Cardiac fibroblast (primary cell): ENCODE data around the gene DISP3.

Experiments used
- DNase-seq, 2 donors: peaks; one replicate each; pipeline versions ENCODE4 v3.0.0 to v3.0.0-alpha.2; 2010; ENCODE audit warnings: low read depth in 2 of 2
- H3K4me3 ChIP-seq, 2 donors: replicated peaks in 1 of 2; 1 replicate in 1 of 2; 2 replicates in 1 of 2; pipeline ENCODE4 v1.5.1; 2011; ENCODE audit warnings: low read depth in 2 of 2, low read length in 2 of 2, mild to moderate bottlenecking in 2 of 2, moderate library complexity in 1 of 2
- TF ChIP-seq, protein P1 (sequence below): IDR thresholded peaks from one replicate; pipeline ENCODE4 v1.5.1; 2011; ENCODE audit warnings: low read depth, mild to moderate bottlenecking, low read length, inconsistent platforms

The DISP3 gene

DNA sequence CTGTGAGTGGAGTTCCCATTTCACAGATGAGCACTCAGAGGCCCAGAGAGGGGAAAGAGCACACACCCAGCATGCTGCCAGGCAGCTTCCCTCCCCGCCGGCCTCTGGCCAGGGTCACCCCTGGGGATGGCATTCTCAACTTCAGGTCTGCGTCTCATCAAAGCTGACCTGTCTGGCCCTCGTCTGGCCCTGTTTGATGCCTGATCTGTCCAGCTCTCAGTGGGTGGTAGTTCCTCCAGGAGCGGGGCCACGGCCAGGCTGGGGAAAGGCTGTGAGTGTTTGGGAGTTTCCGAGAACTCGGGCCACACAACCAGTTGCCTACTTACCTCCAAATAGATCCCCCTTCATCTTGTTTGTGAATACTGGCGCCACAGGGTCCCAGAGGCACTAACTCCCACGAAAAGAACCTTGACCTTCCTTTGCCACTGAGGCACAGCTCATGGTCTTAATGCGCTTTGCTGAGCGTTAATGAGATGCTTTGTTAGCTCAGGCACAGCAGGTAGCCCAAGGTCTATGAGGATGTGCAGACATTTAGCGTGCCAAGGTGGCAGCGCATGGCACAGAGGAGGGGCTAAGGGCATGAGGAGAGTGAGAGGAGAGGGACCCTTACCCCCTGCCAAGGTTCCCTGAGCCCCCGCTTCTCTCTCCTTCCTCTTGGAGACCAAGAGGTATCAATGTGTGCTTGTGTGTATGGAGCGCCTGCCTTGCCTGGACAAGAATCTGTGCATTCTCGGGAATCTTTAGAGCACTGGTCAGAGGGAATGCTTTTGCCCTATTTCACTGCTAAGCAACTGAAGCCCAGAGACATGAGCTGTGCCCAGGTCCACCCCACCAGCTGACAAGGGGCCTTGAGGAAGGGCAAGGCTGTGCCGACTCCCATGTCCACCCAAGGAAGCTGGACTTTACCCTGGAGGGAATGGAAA, 61.2 kb downstream of the DISP3 start:
- H3K4me3 ChIP-seq, result no peak overlapping the region
- TF ChIP-seq, protein P1, sequence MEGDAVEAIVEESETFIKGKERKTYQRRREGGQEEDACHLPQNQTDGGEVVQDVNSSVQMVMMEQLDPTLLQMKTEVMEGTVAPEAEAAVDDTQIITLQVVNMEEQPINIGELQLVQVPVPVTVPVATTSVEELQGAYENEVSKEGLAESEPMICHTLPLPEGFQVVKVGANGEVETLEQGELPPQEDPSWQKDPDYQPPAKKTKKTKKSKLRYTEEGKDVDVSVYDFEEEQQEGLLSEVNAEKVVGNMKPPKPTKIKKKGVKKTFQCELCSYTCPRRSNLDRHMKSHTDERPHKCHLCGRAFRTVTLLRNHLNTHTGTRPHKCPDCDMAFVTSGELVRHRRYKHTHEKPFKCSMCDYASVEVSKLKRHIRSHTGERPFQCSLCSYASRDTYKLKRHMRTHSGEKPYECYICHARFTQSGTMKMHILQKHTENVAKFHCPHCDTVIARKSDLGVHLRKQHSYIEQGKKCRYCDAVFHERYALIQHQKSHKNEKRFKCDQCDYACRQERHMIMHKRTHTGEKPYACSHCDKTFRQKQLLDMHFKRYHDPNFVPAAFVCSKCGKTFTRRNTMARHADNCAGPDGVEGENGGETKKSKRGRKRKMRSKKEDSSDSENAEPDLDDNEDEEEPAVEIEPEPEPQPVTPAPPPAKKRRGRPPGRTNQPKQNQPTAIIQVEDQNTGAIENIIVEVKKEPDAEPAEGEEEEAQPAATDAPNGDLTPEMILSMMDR, result no peak
- no peak for DNase-seq

GRCh38 chr1:11540773-11541160, 61.8 kb downstream of the DISP3 start:
- TF ChIP-seq, protein P1, result no peak
- DNase-seq, result no peak
- H3K4me3 ChIP-seq, result no peak overlapping the region

DNA sequence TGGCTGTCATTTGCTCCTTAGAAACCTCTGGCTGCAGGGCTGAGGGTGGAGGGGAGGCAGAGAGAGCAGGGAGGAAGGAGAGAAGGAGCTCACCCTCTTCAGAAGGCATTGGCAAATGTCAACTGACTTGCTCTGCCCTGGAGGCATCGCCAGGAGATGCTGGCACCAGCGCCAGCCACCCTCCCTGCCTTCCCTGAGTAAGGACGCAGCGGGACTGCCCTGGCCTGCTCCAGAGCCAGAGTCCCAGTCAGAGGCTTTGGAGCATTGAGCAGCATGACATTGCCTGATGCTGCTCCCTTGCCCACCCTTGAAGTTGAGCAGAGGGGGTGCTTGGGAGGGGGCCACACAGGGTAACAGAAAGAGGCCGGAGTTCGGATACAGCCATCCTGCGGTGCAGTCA, 62.3 kb downstream of the DISP3 start:
- TF ChIP-seq, protein P1, result no peak
- DNase-seq, result no peak
- no peak overlapping the region for H3K4me3 ChIP-seq

DNA sequence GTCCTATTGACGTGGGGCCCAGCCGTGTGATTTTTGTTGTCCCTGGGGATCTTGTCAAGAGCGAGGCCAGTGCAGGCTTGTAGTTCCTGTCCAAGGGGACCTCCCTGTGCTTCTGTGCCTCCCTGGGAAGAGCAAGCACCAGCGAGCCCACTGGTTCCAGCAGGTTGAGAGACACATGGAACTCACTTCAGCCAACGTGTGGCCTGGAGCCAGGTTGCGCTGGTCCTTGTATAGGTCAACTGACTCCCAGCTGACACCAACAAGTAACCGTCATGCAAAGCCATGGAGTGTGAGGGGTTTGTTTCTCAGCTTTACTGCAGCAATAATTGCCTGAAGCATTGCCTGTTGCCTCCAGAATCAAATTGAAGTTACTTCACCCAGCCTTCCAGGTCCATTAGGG, 63.0 kb downstream of the DISP3 start:
- no peak overlapping the region for H3K4me3 ChIP-seq

DNA sequence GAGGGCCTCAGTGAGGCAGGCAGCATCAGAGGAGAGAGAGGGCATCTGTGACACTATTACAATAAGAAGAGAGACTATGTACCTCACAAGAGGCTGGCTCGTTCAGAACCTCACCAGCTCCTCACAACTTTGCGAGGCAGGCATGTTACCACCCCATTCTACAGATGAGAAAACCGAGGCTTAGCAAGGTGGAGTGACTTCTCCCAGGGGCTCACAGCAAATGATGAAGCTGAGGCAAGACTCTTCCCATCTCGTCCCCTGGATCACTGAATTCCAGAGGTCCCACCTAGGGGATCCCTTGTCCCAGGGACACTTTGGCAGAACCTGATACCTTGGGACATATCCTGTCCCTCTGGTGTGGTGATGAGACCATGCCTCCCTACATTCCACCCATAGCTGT, 64.4 kb downstream of the DISP3 start:
- no peak for DNase-seq
- H3K4me3 ChIP-seq, result no peak overlapping the region
- TF ChIP-seq, protein P1, result no peak

More for the DNA sequence above, 63.0 kb downstream of the DISP3 start:
- TF ChIP-seq, protein P1, result no peak
- no peak for DNase-seq

- TF ChIP-seq, protein P1, result no peak
- DNase-seq, result no peak
- no peak overlapping the region for H3K4me3 ChIP-seq
Observed at GRCh38 chr1:11543796-11544195, 64.8 kb downstream of the DISP3 start.
